ENCODE data around the gene CRB1.

DNA sequence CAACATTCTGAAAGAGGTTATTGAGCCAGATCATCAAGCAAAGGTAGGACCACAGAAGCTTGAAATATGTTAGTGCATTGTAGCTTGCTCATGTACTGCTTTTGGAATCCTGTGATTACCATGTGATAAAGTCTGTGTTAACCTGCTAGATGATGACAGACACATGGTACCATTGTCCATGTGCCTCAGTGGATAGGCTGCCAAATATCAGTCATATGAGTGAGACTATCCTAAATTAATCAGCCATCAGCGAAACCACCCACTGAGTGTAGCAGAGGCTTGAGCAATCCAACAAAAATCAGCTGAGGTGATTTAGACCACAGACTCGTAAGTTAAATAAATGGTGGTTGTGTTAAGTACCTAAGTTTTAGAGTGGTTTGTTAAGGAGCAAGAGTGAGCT lies 32.7 kb upstream of the CRB1 start:
- no peak for TF ChIP-seq POLR2A (IDR thresholded peaks at IDR 0.05)
- TF ChIP-seq, protein P1, sequence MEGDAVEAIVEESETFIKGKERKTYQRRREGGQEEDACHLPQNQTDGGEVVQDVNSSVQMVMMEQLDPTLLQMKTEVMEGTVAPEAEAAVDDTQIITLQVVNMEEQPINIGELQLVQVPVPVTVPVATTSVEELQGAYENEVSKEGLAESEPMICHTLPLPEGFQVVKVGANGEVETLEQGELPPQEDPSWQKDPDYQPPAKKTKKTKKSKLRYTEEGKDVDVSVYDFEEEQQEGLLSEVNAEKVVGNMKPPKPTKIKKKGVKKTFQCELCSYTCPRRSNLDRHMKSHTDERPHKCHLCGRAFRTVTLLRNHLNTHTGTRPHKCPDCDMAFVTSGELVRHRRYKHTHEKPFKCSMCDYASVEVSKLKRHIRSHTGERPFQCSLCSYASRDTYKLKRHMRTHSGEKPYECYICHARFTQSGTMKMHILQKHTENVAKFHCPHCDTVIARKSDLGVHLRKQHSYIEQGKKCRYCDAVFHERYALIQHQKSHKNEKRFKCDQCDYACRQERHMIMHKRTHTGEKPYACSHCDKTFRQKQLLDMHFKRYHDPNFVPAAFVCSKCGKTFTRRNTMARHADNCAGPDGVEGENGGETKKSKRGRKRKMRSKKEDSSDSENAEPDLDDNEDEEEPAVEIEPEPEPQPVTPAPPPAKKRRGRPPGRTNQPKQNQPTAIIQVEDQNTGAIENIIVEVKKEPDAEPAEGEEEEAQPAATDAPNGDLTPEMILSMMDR (IDR thresholded peaks at IDR 0.05), result no peak
